Activated T-cell treated with anti-CD3 and anti-CD28 coated beads for 1 hour (primary cell): ENCODE data around the gene ZNF441.
"Not testable (repeated sequence)": the region's sequence is repeated elsewhere in the genome, so short reads cannot be mapped to it uniquely, and the experiment has no call there.

Experiments used
- DNase-seq: peaks from one replicate; pipeline ENCODE4 v3.0.0-alpha.2; 2020; ENCODE audit warnings: low read depth

The ZNF441 gene

GRCh38 chr19:11780431-11781020, 13.7 kb downstream of the ZNF441 start:
- DNase-seq, result no peak

GRCh38 chr19:11781295-11782057, 14.7 kb downstream of the ZNF441 start:
- DNase-seq, result no peak

- no peak for DNase-seq
These were observed 17.0 kb downstream of the ZNF441 start for GRCh38 chr19:11783767-11784166.

- DNase-seq, result no peak
These were observed 17.6 kb downstream of the ZNF441 start for GRCh38 chr19:11784356-11784755.

GRCh38 chr19:11787536-11787935, 20.7 kb downstream of the ZNF441 start:
- no peak for DNase-seq

- DNase-seq, result no peak
These were observed 26.1 kb downstream of the ZNF441 start for GRCh38 chr19:11792942-11793341.

- DNase-seq, result peak; percentile 63
These were observed 30.7 kb downstream of the ZNF441 start for GRCh38 chr19:11797491-11797890.

GRCh38 chr19:11798391-11799330, 31.9 kb downstream of the ZNF441 start, which contains the start of gene ZNF491:
ZNF491 (plus strand) TSS chr19:11798523; CDS start chr19:11805954, 7,431 bp downstream.
- DNase-seq, result peak; percentile 78

- DNase-seq, result no peak
These were observed 39.7 kb downstream of the ZNF441 start for GRCh38 chr19:11806354-11807098.

GRCh38 chr19:11807099-11807380, 40.2 kb downstream of the ZNF441 start:
- no peak for DNase-seq

GRCh38 chr19:11813703-11814028, 46.9 kb downstream of the ZNF441 start:
- DNase-seq, result no peak

GRCh38 chr19:11814029-11814699, 47.4 kb downstream of the ZNF441 start, which contains the start of gene ZNF440:
ZNF440 (plus strand) TSS chr19:11814273; CDS start chr19:11814448, 175 bp downstream.
- peak; percentile 75 for DNase-seq

- DNase-seq, result no peak
These were observed 47.9 kb downstream of the ZNF441 start for GRCh38 chr19:11814700-11815035.

GRCh38 chr19:11821474-11822109, 54.8 kb downstream of the ZNF441 start:
- no peak for DNase-seq

GRCh38 chr19:11828957-11829876, 62.4 kb downstream of the ZNF441 start:
- not testable (repeated sequence) for DNase-seq

GRCh38 chr19:11832253-11832912, 65.6 kb downstream of the ZNF441 start:
- DNase-seq, result no peak

- no peak for DNase-seq
These were observed 66.7 kb downstream of the ZNF441 start for GRCh38 chr19:11833541-11833940.
